RWPE2 (cell line): Measurements from ENCODE around the gene EBF4.

ENCODE experiments used
- ATAC-seq: fragments of 200-7000 bp; cut with Tn5 transposase; 3 replicates; pipeline ENCODE4 v1.9.1; 2021; ENCODE audit warnings: low read depth
- DNase-seq: peaks from one replicate; pipeline ENCODE4 v3.0.0-alpha.2; 2020; ENCODE audit warnings: low spot score
- H3K27ac ChIP-seq: fragments of 450-650 bp; 2 replicates; pipeline ENCODE4 v1.5.1; 2017; ENCODE audit warnings: mild to moderate bottlenecking; ENCODE audit not compliant: poor library complexity, severe bottlenecking
- H3K27me3 ChIP-seq: fragments of 250-450 bp; sonication (Bioruptor Pico); 2 replicates; pipeline ENCODE4 v1.5.1; 2021; ENCODE audit warnings: mild to moderate bottlenecking, moderate library complexity; ENCODE audit not compliant: insufficient read depth, poor library complexity, severe bottlenecking
- H3K36me3 ChIP-seq: fragments of 250-450 bp; sonication (Bioruptor Pico); 2 replicates; pipeline ENCODE4 v1.5.1; 2020; ENCODE audit warnings: low read depth, mild to moderate bottlenecking, moderate library complexity
- H3K4me1 ChIP-seq: fragments of 250-450 bp; sonication (Bioruptor Pico); 2 replicates; pipeline ENCODE4 v1.5.1; 2021; ENCODE audit warnings: mild to moderate bottlenecking, moderate library complexity; ENCODE audit not compliant: insufficient read depth, poor library complexity, severe bottlenecking
- H3K4me3 ChIP-seq: fragments of 250-450 bp; sonication (Bioruptor Pico); 2 replicates; pipeline ENCODE4 v1.5.1; 2021; ENCODE audit warnings: mild to moderate bottlenecking, moderate library complexity; ENCODE audit not compliant: severe bottlenecking
- H3K9me3 ChIP-seq: fragments of 250-450 bp; sonication (Bioruptor Pico); 2 replicates; pipeline ENCODE4 v1.5.1; 2021; ENCODE audit warnings: mild to moderate bottlenecking, moderate library complexity; ENCODE audit not compliant: severe bottlenecking
- TF ChIP-seq, protein P1 (sequence below): fragments of 450-650 bp; IDR thresholded peaks from one replicate; pipeline ENCODE4 v1.5.1; 2017; ENCODE audit warnings: mild to moderate bottlenecking, moderate library complexity; ENCODE audit not compliant: poor library complexity, severe bottlenecking

The EBF4 gene

GRCh38 chr20:2690213-2690612 lies 2.4 kb upstream of the EBF4 start:
- no peaks in the 10 kb centered on the region for H3K4me1 ChIP-seq
- H3K9me3 ChIP-seq, result no peaks in the 10 kb centered on the region
- TF ChIP-seq, protein P1, sequence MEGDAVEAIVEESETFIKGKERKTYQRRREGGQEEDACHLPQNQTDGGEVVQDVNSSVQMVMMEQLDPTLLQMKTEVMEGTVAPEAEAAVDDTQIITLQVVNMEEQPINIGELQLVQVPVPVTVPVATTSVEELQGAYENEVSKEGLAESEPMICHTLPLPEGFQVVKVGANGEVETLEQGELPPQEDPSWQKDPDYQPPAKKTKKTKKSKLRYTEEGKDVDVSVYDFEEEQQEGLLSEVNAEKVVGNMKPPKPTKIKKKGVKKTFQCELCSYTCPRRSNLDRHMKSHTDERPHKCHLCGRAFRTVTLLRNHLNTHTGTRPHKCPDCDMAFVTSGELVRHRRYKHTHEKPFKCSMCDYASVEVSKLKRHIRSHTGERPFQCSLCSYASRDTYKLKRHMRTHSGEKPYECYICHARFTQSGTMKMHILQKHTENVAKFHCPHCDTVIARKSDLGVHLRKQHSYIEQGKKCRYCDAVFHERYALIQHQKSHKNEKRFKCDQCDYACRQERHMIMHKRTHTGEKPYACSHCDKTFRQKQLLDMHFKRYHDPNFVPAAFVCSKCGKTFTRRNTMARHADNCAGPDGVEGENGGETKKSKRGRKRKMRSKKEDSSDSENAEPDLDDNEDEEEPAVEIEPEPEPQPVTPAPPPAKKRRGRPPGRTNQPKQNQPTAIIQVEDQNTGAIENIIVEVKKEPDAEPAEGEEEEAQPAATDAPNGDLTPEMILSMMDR, result no peak
- DNase-seq (no peak), ATAC-seq (no peak)
- H3K27ac ChIP-seq, result no peak overlapping the region
- H3K36me3 ChIP-seq, result no peaks in the 10 kb centered on the region
- H3K4me3 ChIP-seq, result no peak overlapping the region
- H3K27me3 ChIP-seq, result peaks cover 22% of the 10 kb centered on the region

- H3K36me3 ChIP-seq, result no peaks in the 10 kb centered on the region
- DNase-seq, result no peak
- H3K4me3 ChIP-seq, result no peak overlapping the region
- TF ChIP-seq, protein P1, result no peak
- H3K27me3 ChIP-seq, result peaks cover 22% of the 10 kb centered on the region
- no peaks in the 10 kb centered on the region for H3K9me3 ChIP-seq
- H3K4me1 ChIP-seq, result no peaks in the 10 kb centered on the region
- H3K27ac ChIP-seq, result no peak overlapping the region
- ATAC-seq, result no peak
Measured at GRCh38 chr20:2690718-2691117, 1.9 kb upstream of the EBF4 start.

GRCh38 chr20:2691127-2691526 lies 1.5 kb upstream of the EBF4 start:
- H3K4me1 ChIP-seq, result no peaks in the 10 kb centered on the region
- H3K27me3 ChIP-seq, result peaks cover 22% of the 10 kb centered on the region
- DNase-seq, result no peak
- no peak overlapping the region for H3K27ac ChIP-seq
- no peak for ATAC-seq
- no peaks in the 10 kb centered on the region for H3K9me3 ChIP-seq
- TF ChIP-seq, protein P1, result no peak
- no peaks in the 10 kb centered on the region for H3K36me3 ChIP-seq
- H3K4me3 ChIP-seq, result no peak overlapping the region

- ATAC-seq (peak; percentile 7; the same call in 2 of the 3 replicates), DNase-seq (no peak)
- TF ChIP-seq, protein P1, result no peak
- Histone ChIP-seq H3K9me3 (no peaks in the 10 kb centered on the region), H3K36me3 (no peaks in the 10 kb centered on the region), H3K4me1 (no peaks in the 10 kb centered on the region), H3K4me3 (no peak overlapping the region), H3K27me3 (peaks cover 22% of the 10 kb centered on the region), H3K27ac (no peak overlapping the region)
Measured at GRCh38 chr20:2691663-2692035, 931 bp upstream of the EBF4 start.

- H3K27me3 ChIP-seq, result peaks cover 22% of the 10 kb centered on the region
- ATAC-seq, result no peak
- no peak overlapping the region for H3K27ac ChIP-seq
- no peaks in the 10 kb centered on the region for H3K4me1 ChIP-seq
- H3K36me3 ChIP-seq, result no peaks in the 10 kb centered on the region
- H3K9me3 ChIP-seq, result no peaks in the 10 kb centered on the region
- TF ChIP-seq, protein P1, result no peak
- no peak for DNase-seq
- peak overlapping the region; percentile 40 for H3K4me3 ChIP-seq
Measured at GRCh38 chr20:2692886-2693285, 306 bp downstream of the EBF4 start.
